Measurements from ENCODE around the gene RPLP2. TPM values are rescaled to one million over a fixed set of nuclear protein-coding genes. Genes with fewer than 3 reads are reported as not detected.
A peak's percentile ranks its signal among the peaks of the same experiment; 100 is the strongest.

The RPLP2 gene
- total RNA-seq, 3 donors from 2014 or later = 583 to 1,665 (median 1,093) TPM

- no peaks in the 10 kb centered on the region for H3K27me3 ChIP-seq
- intact Hi-C loops (cut with DNase I; ENCODE audit: low total_unique reads) = no loop called here
- H3K9me3 ChIP-seq = no peaks in the 10 kb centered on the region
- no peak overlapping the region for H3K4me3 ChIP-seq
- peak overlapping the region in 1 of 2 donors; percentile 16 for H3K27ac ChIP-seq
- H3K4me1 ChIP-seq = peaks cover 6 to 14% of the 10 kb centered on the region in 2 donors
- no peaks in the 10 kb centered on the region for H3K36me3 ChIP-seq
- no peak for DNase-seq (ENCODE audit: low spot score in 2 of 2)
- TF ChIP-seq, protein P1, sequence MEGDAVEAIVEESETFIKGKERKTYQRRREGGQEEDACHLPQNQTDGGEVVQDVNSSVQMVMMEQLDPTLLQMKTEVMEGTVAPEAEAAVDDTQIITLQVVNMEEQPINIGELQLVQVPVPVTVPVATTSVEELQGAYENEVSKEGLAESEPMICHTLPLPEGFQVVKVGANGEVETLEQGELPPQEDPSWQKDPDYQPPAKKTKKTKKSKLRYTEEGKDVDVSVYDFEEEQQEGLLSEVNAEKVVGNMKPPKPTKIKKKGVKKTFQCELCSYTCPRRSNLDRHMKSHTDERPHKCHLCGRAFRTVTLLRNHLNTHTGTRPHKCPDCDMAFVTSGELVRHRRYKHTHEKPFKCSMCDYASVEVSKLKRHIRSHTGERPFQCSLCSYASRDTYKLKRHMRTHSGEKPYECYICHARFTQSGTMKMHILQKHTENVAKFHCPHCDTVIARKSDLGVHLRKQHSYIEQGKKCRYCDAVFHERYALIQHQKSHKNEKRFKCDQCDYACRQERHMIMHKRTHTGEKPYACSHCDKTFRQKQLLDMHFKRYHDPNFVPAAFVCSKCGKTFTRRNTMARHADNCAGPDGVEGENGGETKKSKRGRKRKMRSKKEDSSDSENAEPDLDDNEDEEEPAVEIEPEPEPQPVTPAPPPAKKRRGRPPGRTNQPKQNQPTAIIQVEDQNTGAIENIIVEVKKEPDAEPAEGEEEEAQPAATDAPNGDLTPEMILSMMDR (IDR thresholded peaks at IDR 0.05) = no peak
- TF ChIP-seq POLR2AphosphoS5 (IDR thresholded peaks at IDR 0.05) = no peak
- TF ChIP-seq POLR2A (IDR thresholded peaks at IDR 0.05) = no peak
Measured at GRCh38 chr11:815675-816432, 6.1 kb downstream of the RPLP2 start.

GRCh38 chr11:816433-816779 lies 6.6 kb downstream of the RPLP2 start:
- no peaks in the 10 kb centered on the region for H3K36me3 ChIP-seq
- TF ChIP-seq POLR2AphosphoS5 (IDR thresholded peaks at IDR 0.05) (no peak), POLR2A (IDR thresholded peaks at IDR 0.05) (no peak)
- TF ChIP-seq, protein P1 (IDR thresholded peaks at IDR 0.05) = no peak
- no peaks in the 10 kb centered on the region for H3K27me3 ChIP-seq
- intact Hi-C loops (cut with DNase I; ENCODE audit: low total_unique reads) = no loop called here
- H3K4me1 ChIP-seq = peaks cover 12 to 14% of the 10 kb centered on the region in 2 donors
- peak overlapping the region in 1 of 2 donors; percentile 16 for H3K27ac ChIP-seq
- H3K9me3 ChIP-seq = no peaks in the 10 kb centered on the region
- no peak for DNase-seq (ENCODE audit: low spot score in 2 of 2)
- H3K4me3 ChIP-seq = no peak overlapping the region

DNA sequence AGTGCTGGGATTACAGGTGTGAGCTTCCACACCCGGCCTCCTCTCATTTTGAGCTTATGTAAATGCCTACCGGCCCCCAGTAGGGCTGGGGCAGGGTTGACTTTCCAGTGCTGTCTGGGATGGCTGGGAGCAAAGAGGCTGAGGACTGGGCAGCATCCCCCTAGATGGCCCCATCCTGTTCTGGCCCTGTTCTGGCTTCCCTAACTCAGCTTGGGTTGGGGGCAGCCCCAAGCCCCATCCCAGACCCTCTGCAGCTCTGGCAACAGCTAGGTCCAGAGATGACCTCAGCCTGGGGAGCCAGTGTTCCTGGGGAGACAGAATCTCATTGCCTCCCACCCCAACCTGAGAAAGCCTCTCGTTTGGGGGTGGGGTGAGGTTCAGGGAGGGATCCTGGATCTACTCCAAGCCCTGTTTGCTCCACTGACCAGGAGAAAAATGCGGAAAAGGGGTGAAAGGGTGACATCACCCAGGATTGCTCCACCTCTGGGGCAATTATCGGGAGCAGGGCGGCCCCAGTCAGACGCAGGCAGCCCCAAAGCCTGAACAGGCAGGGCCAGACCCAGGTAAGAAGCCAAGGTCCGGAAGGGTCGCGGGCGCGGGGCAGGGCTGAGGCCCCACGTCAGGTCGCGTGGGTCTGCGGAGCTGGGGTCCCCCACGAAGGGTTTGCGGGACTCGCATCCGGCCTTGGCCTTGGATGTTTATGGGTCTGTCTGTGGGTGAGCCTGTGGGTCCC lies 8.8 kb downstream of the RPLP2 start, which contains the start of gene PNPLA2:
PNPLA2 (plus strand) TSS at position 519 of the 733 bp plus-strand sequence. CDS start 805 bp downstream, outside the sequence.
- Histone ChIP-seq H3K36me3 (no peaks in the 10 kb centered on the region), H3K4me3 (peak within 1 kb of the TSS; percentile 82 to 100 (median 94)), H3K9me3 (no peaks in the 10 kb centered on the region), H3K4me1 (peaks cover 12 to 23% of the 10 kb centered on the region in 2 donors), H3K27ac (peak within 1 kb of the TSS; percentile 98 to 100), H3K27me3 (no peaks in the 10 kb centered on the region)
- TF ChIP-seq POLR2A (IDR thresholded peaks at IDR 0.05) (peak; percentile 28), POLR2AphosphoS5 (IDR thresholded peaks at IDR 0.05) (peak in 2 of 3 donors; percentile 80 to 82)
- TF ChIP-seq, protein P1 (IDR thresholded peaks at IDR 0.05) = no peak
- DNase-seq (ENCODE audit: low spot score in 2 of 2) = peak in 1 of 2 donors; percentile 81
- intact Hi-C loops (cut with DNase I; ENCODE audit: low total_unique reads) = no loop called here

GRCh38 chr11:819129-819931 lies 9.6 kb downstream of the RPLP2 start:
- Histone ChIP-seq H3K36me3 (peaks cover 7% of the 10 kb centered on the region), H3K27ac (peak overlapping the region; percentile 98 to 100), H3K4me1 (peaks cover 12 to 25% of the 10 kb centered on the region in 2 donors), H3K9me3 (no peaks in the 10 kb centered on the region), H3K4me3 (peak overlapping the region; percentile 82 to 100 (median 94)), H3K27me3 (no peaks in the 10 kb centered on the region)
- peak; percentile 90 to 98 for DNase-seq (ENCODE audit: low spot score in 2 of 2)
- TF ChIP-seq, protein P1 (IDR thresholded peaks at IDR 0.05) = peak; percentile 25 to 60 (median 56)
- TF ChIP-seq POLR2A (IDR thresholded peaks at IDR 0.05) (peak; percentile 10), POLR2AphosphoS5 (IDR thresholded peaks at IDR 0.05) (peak; percentile 71 to 81 (median 74))
- intact Hi-C loops (cut with DNase I; ENCODE audit: low total_unique reads) = no loop called here
